H1 (cell line): ENCODE data around the gene ESRP2.

ENCODE experiments used
- BRCA1 ChIP-seq: IDR thresholded peaks from 2 replicates; pipeline ENCODE4 v1.6.1; 2012; ENCODE audit warnings: low read depth, low read length, improper control_type of control experiment
- CREB1 ChIP-seq: IDR thresholded peaks from 2 replicates; pipeline ENCODE4 v1.6.1; 2012; ENCODE audit warnings: inconsistent platforms
- EZH2 ChIP-seq: fragments of 200-600 bp; sonication (generic); IDR thresholded peaks from 2 replicates; pipeline ENCODE4 v1.7.1; 2012; ENCODE audit warnings: low read depth, mild to moderate bottlenecking, moderate library complexity, low read length, inconsistent platforms; ENCODE audit not compliant: severe bottlenecking
- POLR2AphosphoS5 ChIP-seq: IDR thresholded peaks from 2 replicates; pipeline ENCODE4 v1.6.1; 2011; ENCODE audit warnings: low read depth, low read length
- SP2 ChIP-seq: IDR thresholded peaks from 2 replicates; pipeline ENCODE4 v1.6.1; 2012; ENCODE audit warnings: mild to moderate bottlenecking, low read length, inconsistent platforms
- TAF1 ChIP-seq: IDR thresholded peaks from 2 replicates; pipeline ENCODE4 v1.6.1; 2011; ENCODE audit warnings: mild to moderate bottlenecking, low read depth, low read length
- TF ChIP-seq, protein P1 (sequence below), 3 experiments: IDR thresholded peaks; 1 replicate in 2 of 3; 2 replicates in 1 of 3; pipeline versions ENCODE4 v1.5.1 to v1.6.1; 2011; ENCODE audit warnings: low read length in 3 of 3, mild to moderate bottlenecking in 3 of 3, inconsistent platforms in 2 of 3, low read depth in 1 of 3, moderate library complexity in 1 of 3; ENCODE audit not compliant: insufficient read depth in 1 of 3; ENCODE audit errors: control extremely low read depth in 1 of 3

DNA sequence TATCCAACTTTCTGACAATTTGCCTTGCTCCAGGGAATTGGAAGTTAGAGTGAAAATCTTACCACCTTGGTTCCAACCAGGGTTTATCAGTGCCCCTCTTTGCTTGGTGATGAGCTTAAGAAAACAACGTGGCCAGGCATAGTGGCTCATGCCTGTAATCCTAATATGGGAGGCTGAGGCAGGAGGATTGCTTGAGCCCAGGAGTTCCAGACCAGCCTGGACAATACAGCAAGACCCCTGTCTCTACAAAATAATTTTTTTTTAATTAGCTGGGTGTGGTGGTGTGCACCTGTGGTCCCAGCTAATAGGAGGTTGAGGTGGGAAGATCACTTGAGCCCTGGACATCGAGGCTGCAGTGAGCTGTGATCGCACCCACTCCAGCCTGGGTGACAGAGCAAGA is 49.8 kb upstream of the ESRP2 start:
- TF ChIP-seq SP2 (no peak), CREB1 (no peak), TAF1 (no peak), EZH2 (no peak), BRCA1 (no peak), POLR2AphosphoS5 (no peak)
- TF ChIP-seq, protein P1, sequence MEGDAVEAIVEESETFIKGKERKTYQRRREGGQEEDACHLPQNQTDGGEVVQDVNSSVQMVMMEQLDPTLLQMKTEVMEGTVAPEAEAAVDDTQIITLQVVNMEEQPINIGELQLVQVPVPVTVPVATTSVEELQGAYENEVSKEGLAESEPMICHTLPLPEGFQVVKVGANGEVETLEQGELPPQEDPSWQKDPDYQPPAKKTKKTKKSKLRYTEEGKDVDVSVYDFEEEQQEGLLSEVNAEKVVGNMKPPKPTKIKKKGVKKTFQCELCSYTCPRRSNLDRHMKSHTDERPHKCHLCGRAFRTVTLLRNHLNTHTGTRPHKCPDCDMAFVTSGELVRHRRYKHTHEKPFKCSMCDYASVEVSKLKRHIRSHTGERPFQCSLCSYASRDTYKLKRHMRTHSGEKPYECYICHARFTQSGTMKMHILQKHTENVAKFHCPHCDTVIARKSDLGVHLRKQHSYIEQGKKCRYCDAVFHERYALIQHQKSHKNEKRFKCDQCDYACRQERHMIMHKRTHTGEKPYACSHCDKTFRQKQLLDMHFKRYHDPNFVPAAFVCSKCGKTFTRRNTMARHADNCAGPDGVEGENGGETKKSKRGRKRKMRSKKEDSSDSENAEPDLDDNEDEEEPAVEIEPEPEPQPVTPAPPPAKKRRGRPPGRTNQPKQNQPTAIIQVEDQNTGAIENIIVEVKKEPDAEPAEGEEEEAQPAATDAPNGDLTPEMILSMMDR (IDR thresholded peaks at IDR 0.05; ENCODE audit: control extremely low read depth in 1 of 3, insufficient read depth in 1 of 3, low read depth in 1 of 3, low read length in 3 of 3) = no peak
